ENCODE results near the gene TEDDM1.

The TEDDM1 gene

GRCh38 chr1:182413969-182414368 lies 13.5 kb upstream of the TEDDM1 start:
- TF ChIP-seq CTCF (IDR thresholded peaks at IDR 0.05): no peak

GRCh38 chr1:182413486-182413885 lies 13.0 kb upstream of the TEDDM1 start:
- no peak for TF ChIP-seq CTCF (IDR thresholded peaks at IDR 0.05)

GRCh38 chr1:182410620-182411273 lies 10.3 kb upstream of the TEDDM1 start:
- TF ChIP-seq CTCF (IDR thresholded peaks at IDR 0.05): no peak

- TF ChIP-seq CTCF (IDR thresholded peaks at IDR 0.05): no peak
These were observed 9.7 kb upstream of the TEDDM1 start for GRCh38 chr1:182410138-182410537.

- TF ChIP-seq CTCF (IDR thresholded peaks at IDR 0.05): no peak
These were observed 8.1 kb upstream of the TEDDM1 start for GRCh38 chr1:182408435-182409075.

GRCh38 chr1:182407724-182408123 lies 7.3 kb upstream of the TEDDM1 start:
- TF ChIP-seq CTCF (IDR thresholded peaks at IDR 0.05): no peak

- no peak for TF ChIP-seq CTCF (IDR thresholded peaks at IDR 0.05)
These were observed 5.5 kb upstream of the TEDDM1 start for GRCh38 chr1:182406012-182406411.

Measured in LNCAP (cell line).